GM23248 (cell line): ENCODE data around the gene CACNA1B.

ENCODE experiments used
- EZH2 ChIP-seq: fragments of 200-600 bp; sonication (generic); IDR thresholded peaks from 2 replicates; pipeline ENCODE4 v1.6.1; 2018; ENCODE audit warnings: antibody characterized with exemption, mild to moderate bottlenecking; ENCODE audit not compliant: insufficient read depth, poor library complexity, severe bottlenecking
- EZH2phosphoT487 ChIP-seq: fragments of 200-600 bp; sonication (generic); IDR thresholded peaks from 2 replicates; pipeline ENCODE4 v1.6.1; 2018; ENCODE audit warnings: antibody characterized with exemption, moderate library complexity, mild to moderate bottlenecking, low read depth; ENCODE audit not compliant: insufficient read depth

DNA sequence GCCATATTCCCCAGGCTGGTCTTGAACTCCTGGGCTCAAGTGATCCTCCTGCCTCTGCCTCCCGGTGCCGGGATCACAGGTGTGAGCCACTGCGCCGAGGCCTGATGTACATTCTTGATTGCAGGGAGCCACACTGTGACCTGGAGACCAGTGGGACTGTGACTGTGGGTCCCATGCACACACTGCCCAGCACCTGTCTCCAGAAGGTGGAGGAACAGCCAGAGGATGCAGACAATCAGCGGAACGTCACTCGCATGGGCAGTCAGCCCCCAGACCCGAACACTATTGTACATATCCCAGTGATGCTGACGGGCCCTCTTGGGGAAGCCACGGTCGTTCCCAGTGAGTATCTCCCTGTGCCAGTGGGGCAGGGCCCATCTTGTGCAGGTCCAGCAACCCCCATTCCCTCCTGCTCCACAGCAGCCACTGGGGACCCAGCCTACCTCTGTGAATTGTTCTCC is 147.3 kb downstream of the CACNA1B start:
- TF ChIP-seq EZH2 (no peak), EZH2phosphoT487 (no peak)
